ENCODE data around the gene HEXA. TPM values are rescaled to one million over a fixed set of nuclear protein-coding genes. Genes with fewer than 3 reads are reported as not detected.

Gene HEXA
- total and polyA plus RNA-seq, 9 of the 15 experiments (the other 6 are each of a cell fraction or from before 2014, with no cell fraction given) = 22.2 to 136 (median 68.9) TPM

- CTCF ChIA-PET (ENCODE audit: low intra/inter-chr PET ratio) = no interaction called here
- no peak for ATAC-seq
- peaks cover 2% of the 10 kb centered on the region; the same call in 1 of the 2 replicates for H4K20me1 ChIP-seq (replicated peaks; ENCODE audit: control insufficient read depth, insufficient read depth, low read length)
- no peaks in the 10 kb centered on the region for H3K9me3 ChIP-seq (replicated peaks; ENCODE audit: control insufficient read depth, insufficient read depth, low read depth, low read length)
- H3K9ac ChIP-seq (ENCODE audit: insufficient read depth in 1 of 2, low read depth in 2 of 2, low read length in 2 of 2) = no peak overlapping the region
- no peak overlapping the region for H3K4me2 ChIP-seq (ENCODE audit: insufficient read depth, low read length)
- no peak overlapping the region for H3K4me3 ChIP-seq
- peaks cover 4% of the 10 kb centered on the region; the same call in 1 of the 3 replicates for H3K36me3 ChIP-seq (ENCODE audit: control insufficient read depth, insufficient read depth, low read length)
- intact Hi-C loops (cut with micrococcal nuclease) = no loop called here
- no peak for TF ChIP-seq ZNF77 (CRISPR knock-in tag; IDR thresholded peaks at IDR 0.05)
- TF ChIP-seq HMG20A (CRISPR knock-in tag; conservative IDR thresholded peaks at IDR 0.05) = no peak
- TF ChIP-seq, protein P1, sequence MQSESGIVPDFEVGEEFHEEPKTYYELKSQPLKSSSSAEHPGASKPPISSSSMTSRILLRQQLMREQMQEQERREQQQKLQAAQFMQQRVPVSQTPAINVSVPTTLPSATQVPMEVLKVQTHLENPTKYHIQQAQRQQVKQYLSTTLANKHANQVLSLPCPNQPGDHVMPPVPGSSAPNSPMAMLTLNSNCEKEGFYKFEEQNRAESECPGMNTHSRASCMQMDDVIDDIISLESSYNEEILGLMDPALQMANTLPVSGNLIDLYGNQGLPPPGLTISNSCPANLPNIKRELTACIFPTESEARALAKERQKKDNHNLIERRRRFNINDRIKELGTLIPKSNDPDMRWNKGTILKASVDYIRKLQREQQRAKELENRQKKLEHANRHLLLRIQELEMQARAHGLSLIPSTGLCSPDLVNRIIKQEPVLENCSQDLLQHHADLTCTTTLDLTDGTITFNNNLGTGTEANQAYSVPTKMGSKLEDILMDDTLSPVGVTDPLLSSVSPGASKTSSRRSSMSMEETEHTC (IDR thresholded peaks at IDR 0.05) = no peak
- TF ChIP-seq ETV5 (CRISPR knock-in tag; IDR thresholded peaks at IDR 0.05; ENCODE audit: low read depth) = no peak
- no peak for TF ChIP-seq SMC3 (conservative IDR thresholded peaks at IDR 0.05; ENCODE audit: insufficient read depth, low read depth, low read length)
- TF ChIP-seq, protein P2, sequence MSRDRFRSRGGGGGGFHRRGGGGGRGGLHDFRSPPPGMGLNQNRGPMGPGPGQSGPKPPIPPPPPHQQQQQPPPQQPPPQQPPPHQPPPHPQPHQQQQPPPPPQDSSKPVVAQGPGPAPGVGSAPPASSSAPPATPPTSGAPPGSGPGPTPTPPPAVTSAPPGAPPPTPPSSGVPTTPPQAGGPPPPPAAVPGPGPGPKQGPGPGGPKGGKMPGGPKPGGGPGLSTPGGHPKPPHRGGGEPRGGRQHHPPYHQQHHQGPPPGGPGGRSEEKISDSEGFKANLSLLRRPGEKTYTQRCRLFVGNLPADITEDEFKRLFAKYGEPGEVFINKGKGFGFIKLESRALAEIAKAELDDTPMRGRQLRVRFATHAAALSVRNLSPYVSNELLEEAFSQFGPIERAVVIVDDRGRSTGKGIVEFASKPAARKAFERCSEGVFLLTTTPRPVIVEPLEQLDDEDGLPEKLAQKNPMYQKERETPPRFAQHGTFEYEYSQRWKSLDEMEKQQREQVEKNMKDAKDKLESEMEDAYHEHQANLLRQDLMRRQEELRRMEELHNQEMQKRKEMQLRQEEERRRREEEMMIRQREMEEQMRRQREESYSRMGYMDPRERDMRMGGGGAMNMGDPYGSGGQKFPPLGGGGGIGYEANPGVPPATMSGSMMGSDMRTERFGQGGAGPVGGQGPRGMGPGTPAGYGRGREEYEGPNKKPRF (IDR thresholded peaks at IDR 0.05; ENCODE audit: low read depth, low read length) = no peak
- TF ChIP-seq SREBF1 (IDR thresholded peaks at IDR 0.05; ENCODE audit: borderline replicate concordance, low read depth, low read length) = no peak
- DNase-seq (ENCODE audit: extremely low read depth in 1 of 4, low spot score in 3 of 4) = no peak
- H3K9me1 ChIP-seq (ENCODE audit: control insufficient read depth, insufficient read depth, low read length) = no peaks in the 10 kb centered on the region
- 29% methylated on average over 2 of the region's 2 CpGs for WGBS (ENCODE audit: insufficient coverage, low coverage, missing lambda C conversion rate)
- H3K79me2 ChIP-seq (ENCODE audit: control insufficient read depth, insufficient read depth, low read length) = no peaks in the 10 kb centered on the region
- no peaks in the 10 kb centered on the region for H3K27me3 ChIP-seq (ENCODE audit: control insufficient read depth in 2 of 2, insufficient read depth in 2 of 2, low read length in 2 of 2)
- in situ Hi-C loops (cut with MboI) = no loop called here
- H2AFZ ChIP-seq (ENCODE audit: low read depth, low read length) = no peak overlapping the region
- POLR2A ChIA-PET = no interaction called here
- no peak overlapping the region for H3K27ac ChIP-seq (ENCODE audit: extremely low read depth, low read depth, low read length)
- no TSS peak for BruUV-seq (replicated peaks)
- no peak for FAIRE-seq
- H3K4me1 ChIP-seq (replicated peaks in 1 of 2; ENCODE audit: control insufficient read depth in 2 of 2, insufficient read depth in 2 of 2, low read length in 2 of 2) = peaks cover 1 to 3% of the 10 kb centered on the region in 2 experiments; a peak in 3 of 5 replicates
Observed at GRCh38 chr15:72334842-72335241, 41.0 kb downstream of the HEXA start.
